CD4-positive, alpha-beta T cell treated with Interferon gamma for 1 hour (primary cell): ENCODE measurements around the gene LYPD6.

ENCODE experiments used
- DNase-seq: peaks from one replicate; pipeline ENCODE4 v3.0.0-alpha.2; 2020

Gene LYPD6

DNA sequence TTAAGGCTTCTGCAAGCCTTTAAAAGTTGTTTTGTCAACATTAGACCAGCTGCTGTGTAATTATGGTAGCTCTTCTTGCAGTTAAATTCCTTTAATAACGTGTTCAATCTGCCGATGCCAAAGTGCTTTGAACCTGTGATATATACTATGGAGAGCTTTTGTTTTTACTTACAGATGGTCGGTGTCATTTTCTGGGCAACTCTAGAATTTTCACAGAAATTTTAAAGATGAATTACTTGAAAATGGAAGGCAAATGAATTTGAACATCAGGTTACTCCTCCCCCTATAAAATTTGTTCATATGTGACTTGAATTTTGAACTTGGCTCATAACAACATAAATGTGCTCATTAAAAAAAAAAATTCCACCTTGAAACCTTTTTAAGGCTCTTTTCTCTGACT is 23.0 kb downstream of the LYPD6 start:
- DNase-seq = no peak

DNA sequence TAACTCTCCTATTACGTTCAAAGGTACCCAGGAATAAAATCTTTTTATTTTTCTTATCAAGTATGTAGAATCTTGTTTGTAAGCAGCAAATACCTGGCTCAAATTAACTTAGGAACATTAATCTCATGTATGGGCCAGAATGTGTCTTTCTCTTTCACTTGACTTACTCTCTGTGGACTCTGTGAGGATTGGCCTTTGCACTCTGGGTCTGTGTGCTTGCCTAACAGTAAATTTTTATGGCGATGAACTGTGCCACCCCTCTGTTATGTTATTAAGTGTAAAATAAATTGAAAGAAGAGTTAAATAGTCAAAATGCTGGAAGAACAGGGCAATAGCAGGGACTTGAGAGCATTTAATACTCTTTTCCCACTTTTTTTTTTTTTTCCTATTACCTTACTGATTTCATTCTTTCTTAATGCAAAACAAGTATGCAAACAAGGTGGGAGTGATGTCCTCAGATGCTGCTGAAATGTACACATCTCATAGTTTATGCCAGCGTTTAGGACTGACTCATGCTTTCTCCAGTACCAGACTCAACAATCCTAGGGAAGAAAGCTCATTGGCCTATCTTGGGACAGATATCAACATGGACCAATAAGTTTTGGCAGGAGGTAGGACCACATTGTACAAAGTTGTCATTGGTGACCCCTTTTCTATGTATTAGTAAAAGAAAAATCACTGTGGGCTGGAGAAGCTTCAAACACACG is 25.5 kb downstream of the LYPD6 start:
- no peak for DNase-seq

DNA sequence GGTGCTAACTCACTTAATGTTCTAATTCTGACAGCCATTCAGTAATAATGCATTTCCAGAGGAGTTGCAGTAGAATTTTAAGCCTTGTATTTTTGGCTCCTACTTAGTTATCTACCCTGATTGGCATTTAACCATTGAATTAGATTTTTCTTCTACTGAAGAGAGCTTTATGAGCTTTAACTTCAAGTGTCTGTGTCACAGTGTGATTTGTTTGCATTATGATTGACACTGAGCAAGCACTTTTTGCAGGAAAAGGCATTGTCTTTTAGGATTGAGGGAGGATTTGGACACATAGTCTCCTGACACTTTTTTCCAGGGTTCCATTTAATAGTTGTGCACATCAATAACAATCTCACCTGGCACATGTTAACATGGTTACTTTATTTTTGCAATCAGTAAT is 26.7 kb downstream of the LYPD6 start:
- no peak for DNase-seq

DNA sequence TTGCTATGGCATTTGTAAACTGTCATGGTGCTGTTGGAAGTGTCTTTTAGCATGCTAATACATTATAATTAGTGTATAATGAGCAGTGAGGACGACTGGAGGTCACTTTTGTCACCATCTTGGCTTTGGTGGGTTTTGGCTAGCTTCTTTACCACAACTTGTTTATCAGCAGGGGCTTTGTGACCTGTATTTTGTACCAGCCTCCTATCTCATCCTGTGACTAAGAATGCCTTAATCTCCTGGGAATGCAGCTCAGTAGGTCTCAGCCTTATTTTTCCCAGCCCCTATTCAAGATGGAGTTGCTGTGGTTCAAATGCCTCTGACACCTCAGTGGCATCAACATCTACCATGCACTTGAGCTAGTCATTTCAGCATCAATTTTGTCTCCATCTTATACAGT is 29.7 kb downstream of the LYPD6 start:
- no peak for DNase-seq

DNA sequence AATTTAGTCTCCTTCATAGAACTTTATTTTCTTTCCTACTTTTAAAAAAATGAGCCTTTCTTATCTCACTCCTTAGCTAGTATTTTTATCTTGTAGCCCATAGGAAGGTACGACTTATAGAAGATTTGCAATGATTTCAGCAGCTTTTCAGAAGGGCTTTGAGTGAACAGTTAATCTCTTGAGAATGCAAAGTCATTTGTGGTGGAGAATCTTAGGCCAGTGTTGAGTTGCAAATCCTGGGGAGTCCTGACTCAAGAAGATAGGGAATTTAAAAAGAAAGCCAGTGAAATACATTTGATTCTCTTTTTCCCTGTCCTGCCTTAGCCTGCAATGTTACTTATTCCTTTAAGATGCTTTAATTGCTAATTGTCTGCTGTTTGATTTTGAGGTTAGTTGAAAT is 33.6 kb downstream of the LYPD6 start:
- no peak for DNase-seq

DNA sequence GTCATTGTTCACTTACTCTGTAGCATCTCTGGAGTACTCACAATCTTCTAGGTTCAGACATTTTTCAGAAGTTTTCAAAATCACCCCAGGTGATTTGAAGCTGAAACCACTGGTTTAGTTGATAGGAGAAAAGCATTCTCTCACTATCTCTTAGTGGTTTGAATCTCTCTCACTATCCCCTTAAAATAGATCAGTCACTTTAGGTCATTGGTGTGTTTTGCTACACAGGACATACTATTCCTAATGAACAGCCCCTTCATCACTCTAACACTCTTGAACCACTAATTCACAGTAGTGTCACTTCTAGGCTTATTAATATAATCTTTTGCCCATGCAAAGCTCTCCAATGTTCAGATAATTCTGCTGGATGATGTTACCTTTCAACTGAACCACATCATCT is 34.5 kb downstream of the LYPD6 start:
- DNase-seq = no peak

DNA sequence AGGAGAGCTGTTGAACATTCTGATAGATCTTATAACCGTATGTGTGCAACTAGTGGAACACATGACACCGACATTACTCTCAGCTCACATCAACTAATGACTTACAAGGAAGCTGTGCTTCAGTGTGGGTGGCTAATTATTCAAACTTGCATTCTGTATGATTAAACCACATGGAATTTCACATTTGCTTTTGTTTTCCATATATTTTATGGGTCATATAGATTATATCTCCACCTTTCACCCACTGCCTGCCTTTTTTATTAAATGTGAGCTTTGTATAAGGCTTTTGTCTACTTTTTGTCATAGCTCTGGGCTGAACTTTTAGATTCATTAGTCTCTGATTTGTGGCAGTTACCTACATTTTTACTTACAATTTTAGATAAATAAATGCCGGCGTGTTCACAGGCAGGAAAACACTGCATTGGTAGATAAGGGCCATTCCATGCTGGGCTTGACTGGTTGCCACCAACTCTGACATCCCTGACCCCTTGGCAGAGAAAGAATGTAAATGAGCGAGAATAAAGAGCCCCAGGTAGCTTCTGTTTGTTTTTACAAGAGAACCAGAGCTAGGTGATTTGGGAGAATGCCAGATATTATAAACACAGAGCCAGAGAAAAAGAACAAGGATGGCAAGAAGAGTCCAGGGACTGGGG is 35.7 kb downstream of the LYPD6 start:
- no peak for DNase-seq

DNA sequence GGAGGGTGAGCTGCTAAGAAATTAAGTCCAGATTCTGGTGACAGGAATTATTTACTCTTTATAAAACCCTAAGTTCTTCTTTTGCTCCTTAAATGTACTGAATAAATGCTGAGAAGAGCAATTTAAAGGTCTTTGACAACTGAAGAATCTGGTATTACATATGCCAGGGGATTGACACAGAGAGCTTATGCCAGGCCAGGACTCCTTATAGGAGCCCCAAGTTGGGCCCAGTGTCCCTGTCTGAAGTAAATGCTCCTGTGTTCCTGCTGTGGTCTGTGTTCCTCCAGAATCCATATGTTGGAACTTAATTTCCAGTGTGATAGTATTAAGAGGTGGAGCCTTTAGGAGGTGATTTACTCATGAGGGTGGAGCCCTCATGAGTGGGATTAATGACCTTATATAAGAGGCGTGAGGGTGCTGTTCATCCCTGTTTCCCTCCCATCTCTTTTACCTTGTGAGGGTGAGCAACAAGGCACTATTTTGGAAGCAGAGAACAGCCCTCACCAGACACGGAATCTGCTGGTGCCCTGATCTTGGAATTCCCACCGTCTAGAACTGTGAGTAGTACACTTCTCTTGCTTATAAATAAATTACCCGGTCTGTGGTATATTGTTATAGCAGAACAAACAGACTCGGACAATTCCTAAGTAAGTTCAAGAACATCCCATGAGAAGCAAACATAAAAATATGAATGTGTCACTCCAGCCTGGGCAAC is 39.8 kb downstream of the LYPD6 start:
- no peak for DNase-seq

DNA sequence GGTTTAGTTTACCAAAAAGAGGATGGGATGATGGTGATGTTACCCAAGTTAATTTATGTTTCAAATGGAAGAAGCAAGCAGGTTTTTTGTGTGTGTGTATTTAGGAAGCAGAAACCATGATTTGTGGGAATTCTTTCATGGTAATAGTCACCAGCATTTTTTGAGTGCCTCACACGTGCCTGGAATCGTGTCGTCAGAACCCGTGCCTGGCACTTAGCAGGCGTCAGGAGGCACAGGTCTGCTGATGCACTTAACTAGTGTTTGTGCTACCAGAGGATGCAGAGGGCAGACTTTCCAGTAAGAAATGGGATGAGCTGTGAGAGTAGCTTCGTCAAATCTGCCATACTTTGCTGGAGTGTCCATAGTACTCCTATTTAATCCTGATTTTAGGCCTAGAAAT is 41.1 kb downstream of the LYPD6 start:
- no peak for DNase-seq

DNA sequence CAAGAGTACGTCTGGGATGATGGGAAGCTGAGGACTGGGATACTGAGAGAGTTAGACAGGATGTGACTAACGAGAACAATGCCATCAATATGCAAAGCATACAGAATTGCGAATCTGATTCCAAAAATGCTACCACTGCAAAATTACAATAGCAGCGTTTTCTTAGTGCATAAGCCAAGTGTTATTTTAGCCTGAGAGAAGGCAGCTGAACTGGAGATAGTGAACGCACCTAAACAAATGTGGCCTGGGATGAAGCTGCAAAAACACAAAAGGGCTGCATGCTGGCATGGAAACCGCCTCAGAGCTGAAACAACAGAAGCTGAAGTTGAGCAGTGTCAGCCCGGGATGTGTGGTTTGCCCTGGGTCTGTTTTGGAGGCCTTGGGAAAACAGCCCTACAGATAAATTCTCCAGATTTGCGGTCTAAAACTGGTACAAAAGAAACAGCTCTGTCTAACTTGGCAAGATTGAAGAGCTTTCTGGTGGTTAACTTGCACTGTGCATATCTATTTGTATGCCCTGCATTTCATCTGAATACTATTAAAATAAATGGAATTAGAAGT is 45.5 kb downstream of the LYPD6 start:
- DNase-seq = no peak

DNA sequence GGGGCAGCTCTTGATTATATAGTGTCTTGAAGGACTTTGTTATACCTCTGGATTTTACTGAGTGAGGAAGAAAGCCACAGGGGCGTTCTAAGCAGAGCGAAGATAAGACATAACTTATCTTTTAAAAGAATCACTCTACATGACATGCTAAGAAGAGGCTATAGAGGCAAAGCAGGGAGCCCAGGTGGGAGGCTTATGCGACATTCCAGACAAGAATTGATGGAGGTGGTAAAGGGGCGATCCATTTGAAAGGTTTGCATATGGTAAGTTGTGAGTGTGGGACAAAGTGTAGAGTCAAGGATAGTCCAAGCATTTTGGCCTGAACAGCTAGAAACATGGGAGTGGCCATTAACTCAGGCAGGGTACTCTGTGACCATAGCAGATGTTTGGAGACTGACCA is 49.8 kb downstream of the LYPD6 start:
- DNase-seq = no peak

DNA sequence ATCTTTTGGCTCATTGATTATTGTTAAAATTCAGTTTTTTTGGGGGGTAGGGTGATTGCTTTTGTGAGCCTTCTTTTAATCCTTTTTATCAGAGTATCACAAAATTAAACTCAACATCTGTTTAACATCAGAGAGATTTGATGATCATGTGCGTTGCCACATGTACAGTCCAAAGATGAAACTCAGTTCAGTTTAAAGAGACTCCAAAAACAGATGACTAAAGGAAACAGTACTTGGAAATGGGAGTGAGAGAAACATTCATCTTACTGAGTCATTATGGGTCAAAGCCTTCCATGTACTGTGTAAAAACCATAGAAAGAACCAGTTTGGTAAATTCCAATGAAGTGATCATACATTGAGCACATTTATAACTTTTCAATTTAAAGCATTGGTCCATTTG is 53.0 kb downstream of the LYPD6 start:
- no peak for DNase-seq

DNA sequence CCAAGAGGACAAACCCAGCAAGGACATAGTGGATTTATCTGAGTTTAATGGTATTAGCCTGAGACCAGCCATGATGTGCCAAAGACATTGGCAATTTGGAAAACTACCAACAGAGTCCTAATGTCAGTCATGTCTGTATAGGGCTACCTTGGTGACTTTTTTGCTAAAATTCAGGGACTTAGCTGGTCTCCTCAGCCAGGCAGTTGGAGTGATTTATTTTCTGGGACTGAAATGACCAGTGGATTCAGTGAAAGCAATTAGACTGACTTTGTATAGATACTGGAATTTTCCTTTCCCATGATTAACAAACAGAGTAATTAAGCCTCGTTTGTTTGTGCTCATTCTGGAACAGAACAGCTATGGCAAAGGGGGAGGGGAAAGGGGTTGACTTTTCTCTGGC is 55.0 kb downstream of the LYPD6 start:
- DNase-seq = no peak

DNA sequence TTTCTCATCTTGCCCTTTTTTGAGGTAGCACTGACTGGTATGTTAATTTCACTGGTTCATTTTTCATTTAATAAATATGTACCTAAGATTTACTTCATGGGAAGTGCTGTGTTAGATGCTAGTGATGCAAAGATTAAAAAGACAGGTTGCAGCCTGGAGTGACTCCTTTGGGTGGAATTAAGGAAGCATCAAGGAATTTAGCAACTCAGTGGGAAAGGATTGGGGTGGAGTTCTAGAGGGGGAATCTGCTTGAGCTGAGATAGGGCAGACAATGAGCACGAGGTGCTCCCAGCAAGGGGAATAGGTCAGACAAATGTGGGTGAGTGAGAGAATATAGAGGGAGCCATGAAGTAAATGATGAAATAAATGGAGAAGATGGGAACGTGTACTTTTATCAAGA is 57.0 kb downstream of the LYPD6 start:
- DNase-seq = no peak

DNA sequence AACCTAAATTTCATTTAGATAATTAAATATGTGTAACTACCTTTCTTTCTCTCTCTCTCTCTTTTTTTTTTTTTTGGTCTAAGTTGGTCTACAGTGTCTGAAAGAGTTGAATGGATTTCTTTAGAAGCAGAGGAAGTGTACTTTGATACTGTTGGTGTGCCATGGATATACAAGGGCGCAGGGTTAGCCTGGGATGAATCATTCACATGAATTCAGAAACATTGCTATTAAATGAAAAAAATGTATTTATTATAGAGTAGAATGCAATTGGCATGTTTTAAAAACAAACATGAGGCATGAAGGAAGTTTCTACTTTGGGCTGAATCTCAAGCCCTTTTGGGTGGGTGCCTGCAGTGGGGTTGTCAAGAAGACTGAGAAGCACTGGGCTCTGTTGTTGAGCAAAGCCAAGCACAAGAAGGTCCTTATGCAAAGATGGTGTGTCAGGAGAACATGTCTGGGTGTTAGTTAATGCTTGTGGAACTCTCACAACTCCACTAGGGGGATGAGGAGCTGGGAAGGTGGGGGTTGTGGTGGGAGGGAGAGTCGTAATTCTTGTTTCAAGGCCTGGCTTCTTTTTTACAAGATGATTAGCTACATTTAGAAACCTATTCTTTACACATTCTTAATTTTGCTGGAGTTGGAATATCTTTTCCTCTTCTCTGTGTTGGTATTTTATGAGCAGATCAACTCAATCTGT is 57.9 kb downstream of the LYPD6 start:
- no peak for DNase-seq

DNA sequence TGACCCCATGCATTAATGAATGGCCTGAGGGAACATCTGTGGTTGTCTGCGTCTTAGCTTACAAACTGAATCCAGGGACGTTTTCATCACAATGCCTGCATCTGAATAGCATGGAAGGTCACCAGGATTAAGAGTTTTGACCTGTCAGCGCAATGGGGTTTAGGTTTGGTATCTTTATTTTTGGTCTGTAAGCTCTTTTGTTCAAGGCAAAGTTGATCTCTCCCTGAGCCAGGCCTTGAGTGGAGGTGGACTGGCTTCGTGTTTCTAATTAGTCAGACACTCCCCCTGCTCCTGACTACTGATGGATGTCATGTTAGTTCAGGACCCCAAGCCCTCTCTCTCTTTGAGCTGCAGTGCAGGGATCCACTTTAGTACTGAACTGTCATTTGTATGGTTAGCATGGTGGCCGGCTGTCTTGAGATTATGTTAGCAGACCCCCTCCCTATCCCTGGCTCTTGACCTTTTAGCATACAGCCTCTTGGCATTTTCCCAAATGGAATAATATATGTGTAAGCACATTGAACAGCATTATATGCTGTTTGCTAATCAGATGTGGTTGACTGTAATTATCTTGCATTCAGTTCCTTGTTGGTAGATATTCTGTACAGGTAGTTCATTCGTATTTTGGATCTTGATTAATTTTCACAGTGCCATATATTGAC is 59.2 kb downstream of the LYPD6 start:
- DNase-seq = no peak

DNA sequence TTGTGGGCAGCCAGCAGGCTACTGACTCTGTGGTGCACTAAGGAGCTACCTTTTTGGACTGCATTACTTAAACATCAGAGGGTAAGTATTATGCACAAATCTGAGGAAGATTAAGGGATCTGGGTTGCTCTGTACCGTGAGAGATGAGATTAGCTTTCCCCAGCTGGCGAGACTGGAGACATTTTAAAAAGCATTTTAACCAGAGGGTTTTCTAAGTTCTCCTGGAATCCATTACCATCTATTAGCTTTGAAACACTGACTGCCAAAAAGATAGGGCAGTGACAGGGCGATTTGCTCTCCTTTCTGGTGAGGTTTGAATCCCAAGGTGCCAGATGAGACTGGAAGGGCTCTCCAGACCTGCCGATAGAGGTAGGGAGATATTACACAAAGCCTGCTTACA is 63.2 kb downstream of the LYPD6 start:
- no peak for DNase-seq

DNA sequence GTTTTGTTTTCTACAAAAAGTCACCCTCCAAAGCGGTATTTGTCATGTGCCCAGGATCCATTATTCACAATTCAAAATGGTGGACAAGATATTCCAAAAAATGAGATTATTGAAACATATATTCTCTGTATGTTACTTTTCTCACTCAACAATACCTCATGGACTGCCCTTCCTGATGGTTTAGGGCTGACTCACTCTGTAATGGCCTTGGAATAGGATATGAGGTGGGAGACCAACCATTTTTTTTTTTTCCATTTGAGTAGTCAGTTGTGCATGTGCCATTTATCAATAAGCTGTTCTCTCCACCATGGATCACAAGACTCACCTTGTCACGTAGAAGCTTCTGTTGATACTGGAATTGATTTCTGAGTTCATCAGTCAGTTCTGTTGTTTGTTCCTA is 64.5 kb downstream of the LYPD6 start:
- no peak for DNase-seq

DNA sequence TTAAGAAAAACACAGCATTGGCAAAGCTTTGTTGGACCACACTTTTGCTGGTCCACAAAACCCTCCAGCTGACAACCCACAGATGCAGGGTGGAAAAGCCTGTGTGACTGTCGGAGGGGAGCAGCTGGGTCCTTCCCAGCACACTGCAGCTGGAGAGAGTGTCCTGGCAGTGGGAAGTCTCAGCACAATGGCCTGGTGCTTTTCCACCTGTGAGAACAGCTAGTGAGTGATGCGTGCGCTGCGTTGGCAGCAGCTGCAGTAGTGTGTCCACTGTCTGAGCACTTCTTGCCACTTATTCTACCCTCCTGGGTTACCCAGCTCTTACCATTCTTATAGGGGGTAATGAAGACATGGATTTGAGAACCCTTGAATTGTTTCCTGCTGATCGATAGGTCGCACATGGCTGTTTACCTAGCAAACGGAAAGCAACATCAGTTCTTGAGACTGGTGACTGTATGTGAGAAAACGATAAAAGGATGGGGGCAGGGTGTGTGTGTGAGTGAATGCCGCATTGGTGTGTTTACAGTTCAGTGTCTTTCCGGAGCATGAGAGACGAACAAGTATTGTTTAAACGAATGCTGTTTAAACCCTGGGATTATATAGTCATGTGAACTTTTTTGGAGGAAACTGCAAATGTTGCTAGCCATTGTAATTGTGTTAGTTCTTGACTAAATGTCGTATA is 69.7 kb downstream of the LYPD6 start:
- no peak for DNase-seq

DNA sequence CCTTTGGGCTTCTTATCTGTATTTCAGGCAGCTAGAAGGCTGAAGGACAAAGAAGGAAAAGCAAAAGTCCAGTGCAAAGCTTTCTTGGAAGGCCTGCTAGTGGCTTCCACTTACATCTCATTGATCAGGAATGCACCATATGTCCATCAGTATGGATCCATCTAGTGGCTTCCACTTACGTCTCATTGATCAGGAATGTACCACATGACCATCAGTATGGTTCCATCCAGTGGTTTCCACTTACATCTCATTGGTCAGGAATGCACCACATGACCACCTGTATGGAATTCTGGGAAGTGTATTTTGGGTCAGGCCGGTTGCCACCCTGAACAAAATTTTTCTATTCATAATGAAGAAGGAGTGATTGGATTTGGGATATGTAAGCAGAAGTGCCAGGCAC is 70.6 kb downstream of the LYPD6 start:
- DNase-seq = no peak

DNA sequence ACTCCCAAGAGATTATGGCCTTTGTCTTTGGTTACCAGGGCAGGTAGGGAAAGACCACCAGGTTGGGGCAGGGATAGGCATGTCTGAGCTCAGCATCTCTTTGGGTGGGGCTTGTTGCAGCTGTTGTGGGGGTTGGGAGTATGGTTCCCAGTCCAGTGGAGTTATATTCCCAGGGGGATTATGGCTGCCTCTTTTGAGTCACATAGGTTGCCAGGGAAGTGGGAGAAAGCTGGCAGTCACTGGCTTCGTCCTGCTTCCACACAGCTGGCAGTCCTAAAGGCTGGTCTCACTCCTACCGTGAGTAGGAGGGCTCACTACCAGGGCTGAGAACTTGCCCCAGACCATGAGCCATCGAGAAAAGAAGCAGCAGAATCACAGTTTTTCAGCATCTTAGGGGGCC is 79.1 kb downstream of the LYPD6 start:
- DNase-seq = no peak
